Lung (tissue), 12 donors: ENCODE measurements around the gene RCOR1. TPM values are rescaled to one million over a fixed set of nuclear protein-coding genes. Genes with fewer than 3 reads are reported as not detected.

Source experiments
- ATAC-seq: fragments of 200-7000 bp; cut with Tn5 transposase; one replicate; pipeline ENCODE4 v1.9.1; 2020; ENCODE audit warnings: moderate number of reproducible peaks; ENCODE audit not compliant: insufficient read depth, low FRiP score
- DNase-seq, 3 donors: peaks; one replicate each; pipeline ENCODE4 v3.0.0-alpha.2; 2013 to 2017
- H3K27ac ChIP-seq, 2 donors: one replicate each; pipeline ENCODE4 v1.5.1; 2013; ENCODE audit warnings: mild to moderate bottlenecking in 2 of 2, moderate library complexity in 2 of 2, control low read depth in 1 of 2, inconsistent platforms in 1 of 2, low read depth in 1 of 2, low read length in 1 of 2
- H3K27me3 ChIP-seq, 3 donors: one replicate each; pipeline ENCODE4 v1.5.1; 2013; ENCODE audit warnings: low read length in 2 of 3; ENCODE audit not compliant: control insufficient read depth in 3 of 3, insufficient read depth in 3 of 3
- H3K36me3 ChIP-seq, 4 donors: one replicate each; pipeline ENCODE4 v1.5.1; 2013; ENCODE audit warnings: low read length in 4 of 4, mild to moderate bottlenecking in 1 of 4, moderate library complexity in 1 of 4; ENCODE audit not compliant: control insufficient read depth in 4 of 4, insufficient read depth in 4 of 4
- H3K4me1 ChIP-seq, 5 donors: one replicate each; pipeline ENCODE4 v1.5.1; 2013; ENCODE audit warnings: low read length in 5 of 5, mild to moderate bottlenecking in 2 of 5, moderate library complexity in 1 of 5; ENCODE audit not compliant: control insufficient read depth in 5 of 5, insufficient read depth in 5 of 5
- H3K4me3 ChIP-seq: one replicate; pipeline ENCODE4 v1.5.1; 2013; ENCODE audit warnings: mild to moderate bottlenecking, control low read depth, moderate library complexity
- H3K9ac ChIP-seq, 2 donors: one replicate each; pipeline ENCODE4 v1.5.1; 2013; ENCODE audit warnings: low read length in 2 of 2, control low read depth in 1 of 2; ENCODE audit not compliant: insufficient read depth in 1 of 2
- H3K9me3 ChIP-seq, 4 donors: one replicate each; pipeline ENCODE4 v1.5.1; 2013; ENCODE audit warnings: low read length in 3 of 4, mild to moderate bottlenecking in 1 of 4, moderate library complexity in 1 of 4; ENCODE audit not compliant: control insufficient read depth in 4 of 4, insufficient read depth in 3 of 4
- WGBS, 2 donors: extraction: QIAGEN DNeasy Blood & Tissue Kit; methylation state at CpG; one replicate each; pipeline ENCODE4 v1.1.7; 2013; 5-methylcytosine and 5-hydroxymethylcytosine counted together
- polyA plus RNA-seq, 2 donors: library from polyadenylated mRNA; stranded (reverse); fragments of 200-250 nt; gene quantifications; one replicate each; pipeline ENCODE4 v1.2.1, GENCODE V29; 2013
- total RNA-seq, 2 donors: library from RNA; depleted of rRNA in 1 of 2; stranded (reverse); fragments of >200 nt in 1 of 2; gene quantifications; one replicate each; pipeline ENCODE4 v1.2.1, GENCODE V29; 2014 to 2021
- TF ChIP-seq, protein P1 (sequence below): IDR thresholded peaks from 2 replicates; pipeline ENCODE4 v1.5.1; 2012; ENCODE audit warnings: mild to moderate bottlenecking; ENCODE audit errors: control extremely low read depth, extremely low read depth
- donor health status: control.
- donor health status: control.
- donor health status: Bipolar disorder and iron deficiency.
- donor health status: healthy.
- donor health status: DM: yes; HTN: yes; CAD: no.

The RCOR1 gene
- total and polyA plus RNA-seq, 4 donors, result 7.9 to 63.9 (median 22.4) TPM

DNA sequence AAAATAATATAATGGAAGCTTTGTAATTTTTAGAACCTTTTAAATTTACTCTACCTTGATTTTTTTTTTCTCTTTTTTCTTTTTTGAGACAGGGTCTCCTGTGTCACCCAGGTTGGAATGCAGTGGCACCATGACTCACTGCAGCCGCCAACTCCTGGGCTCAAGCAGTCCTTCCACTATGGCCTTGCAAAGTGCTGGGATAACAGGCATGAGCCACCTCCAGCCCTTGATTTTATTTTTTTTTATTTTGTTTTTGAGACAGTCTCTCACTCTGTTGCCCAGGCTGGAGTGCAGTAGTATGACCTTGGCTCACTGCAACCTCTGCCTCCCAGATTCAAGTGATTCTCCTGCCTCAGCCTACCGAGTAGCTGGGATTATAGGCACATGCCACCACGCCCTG lies 119.5 kb downstream of the RCOR1 start:
- H3K27ac ChIP-seq, result no peak overlapping the region
- WGBS, 2 donors, result 94 to 100% methylated on average over 3 of the region's 3 CpGs
- TF ChIP-seq, protein P1, sequence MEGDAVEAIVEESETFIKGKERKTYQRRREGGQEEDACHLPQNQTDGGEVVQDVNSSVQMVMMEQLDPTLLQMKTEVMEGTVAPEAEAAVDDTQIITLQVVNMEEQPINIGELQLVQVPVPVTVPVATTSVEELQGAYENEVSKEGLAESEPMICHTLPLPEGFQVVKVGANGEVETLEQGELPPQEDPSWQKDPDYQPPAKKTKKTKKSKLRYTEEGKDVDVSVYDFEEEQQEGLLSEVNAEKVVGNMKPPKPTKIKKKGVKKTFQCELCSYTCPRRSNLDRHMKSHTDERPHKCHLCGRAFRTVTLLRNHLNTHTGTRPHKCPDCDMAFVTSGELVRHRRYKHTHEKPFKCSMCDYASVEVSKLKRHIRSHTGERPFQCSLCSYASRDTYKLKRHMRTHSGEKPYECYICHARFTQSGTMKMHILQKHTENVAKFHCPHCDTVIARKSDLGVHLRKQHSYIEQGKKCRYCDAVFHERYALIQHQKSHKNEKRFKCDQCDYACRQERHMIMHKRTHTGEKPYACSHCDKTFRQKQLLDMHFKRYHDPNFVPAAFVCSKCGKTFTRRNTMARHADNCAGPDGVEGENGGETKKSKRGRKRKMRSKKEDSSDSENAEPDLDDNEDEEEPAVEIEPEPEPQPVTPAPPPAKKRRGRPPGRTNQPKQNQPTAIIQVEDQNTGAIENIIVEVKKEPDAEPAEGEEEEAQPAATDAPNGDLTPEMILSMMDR, result no peak
- no peak for ATAC-seq
- no peak overlapping the region for H3K9ac ChIP-seq
- no peak overlapping the region for H3K4me3 ChIP-seq
- peaks cover 0 to 2% (median 0%) of the 10 kb centered on the region in 4 donors for H3K9me3 ChIP-seq
- DNase-seq, result no peak
- no peaks in the 10 kb centered on the region for H3K27me3 ChIP-seq
- H3K36me3 ChIP-seq, result peaks cover 4 to 31% (median 11%) of the 10 kb centered on the region in 4 donors
- no peaks in the 10 kb centered on the region for H3K4me1 ChIP-seq

GRCh38 chr14:102717276-102717675 lies 124.8 kb downstream of the RCOR1 start:
- TF ChIP-seq, protein P1, result no peak
- Histone ChIP-seq H3K4me1 (no peaks in the 10 kb centered on the region), H3K9me3 (no peaks in the 10 kb centered on the region), H3K9ac (no peak overlapping the region), H3K4me3 (no peak overlapping the region), H3K27ac (no peak overlapping the region), H3K36me3 (peaks cover 13 to 38% (median 15%) of the 10 kb centered on the region in 4 donors), H3K27me3 (no peaks in the 10 kb centered on the region)
- 83 to 94% methylated on average over 5 of the region's 5 CpGs for WGBS, 2 donors
- DNase-seq, result no peak
- ATAC-seq, result no peak

- no peak overlapping the region for H3K9ac ChIP-seq
- peaks cover 31 to 63% (median 37%) of the 10 kb centered on the region in 4 donors for H3K36me3 ChIP-seq
- ATAC-seq, result no peak
- no peak overlapping the region for H3K4me3 ChIP-seq
- TF ChIP-seq, protein P1, result no peak
- no peaks in the 10 kb centered on the region for H3K27me3 ChIP-seq
- WGBS, 2 donors, result 96 to 97% methylated on average over 4 of the region's 4 CpGs
- no peaks in the 10 kb centered on the region for H3K9me3 ChIP-seq
- DNase-seq, result no peak
- no peak overlapping the region for H3K27ac ChIP-seq
- H3K4me1 ChIP-seq, result no peaks in the 10 kb centered on the region
Observed at GRCh38 chr14:102722646-102723045, 130.2 kb downstream of the RCOR1 start.

DNA sequence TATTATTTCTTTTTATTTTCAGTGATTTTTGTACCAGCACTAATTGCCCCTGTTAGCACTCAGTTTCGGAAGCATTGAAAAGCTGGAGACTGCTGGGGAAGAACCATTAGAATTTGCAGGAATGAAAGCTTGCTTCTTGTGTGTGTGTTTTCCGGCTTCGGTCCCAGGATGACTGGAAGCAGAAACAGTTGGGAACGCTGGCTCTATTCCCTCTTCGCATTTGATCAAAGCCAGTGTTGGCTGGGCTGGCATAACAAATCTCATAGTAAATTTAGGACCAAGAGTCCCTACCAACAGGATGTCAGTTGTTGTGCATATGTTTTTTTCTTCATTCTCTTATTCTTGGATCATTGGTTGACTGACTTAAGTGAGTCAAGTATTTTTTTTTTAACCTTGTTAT lies 131.2 kb downstream of the RCOR1 start:
- DNase-seq, result no peak

More for the DNA sequence above, 131.2 kb downstream of the RCOR1 start:
- Histone ChIP-seq H3K4me1 (peaks cover 0 to 2% (median 0%) of the 10 kb centered on the region in 5 donors), H3K9ac (no peak overlapping the region), H3K27me3 (no peaks in the 10 kb centered on the region), H3K4me3 (no peak overlapping the region), H3K27ac (no peak overlapping the region), H3K9me3 (no peaks in the 10 kb centered on the region), H3K36me3 (peaks cover 35 to 68% (median 41%) of the 10 kb centered on the region in 4 donors)
- WGBS, 2 donors, result 97 to 98% methylated on average over 5 of the region's 5 CpGs
- ATAC-seq, result no peak
- TF ChIP-seq, protein P1, result no peak
